GM19351 (cell line): Measurements from ENCODE around the gene FTCD.
"Not testable (repeated sequence)": the region's sequence is repeated elsewhere in the genome, so short reads cannot be mapped to it uniquely, and the experiment has no call there.

Experiments used
- ATAC-seq: cut with Tn5 transposase; IDR thresholded peaks from one replicate; pipeline ENCODE4 v1.9.1; 2021; ENCODE audit warnings: mild to moderate bottlenecking, moderate library complexity; ENCODE audit not compliant: unreplicated experiment

The FTCD gene, protein sequence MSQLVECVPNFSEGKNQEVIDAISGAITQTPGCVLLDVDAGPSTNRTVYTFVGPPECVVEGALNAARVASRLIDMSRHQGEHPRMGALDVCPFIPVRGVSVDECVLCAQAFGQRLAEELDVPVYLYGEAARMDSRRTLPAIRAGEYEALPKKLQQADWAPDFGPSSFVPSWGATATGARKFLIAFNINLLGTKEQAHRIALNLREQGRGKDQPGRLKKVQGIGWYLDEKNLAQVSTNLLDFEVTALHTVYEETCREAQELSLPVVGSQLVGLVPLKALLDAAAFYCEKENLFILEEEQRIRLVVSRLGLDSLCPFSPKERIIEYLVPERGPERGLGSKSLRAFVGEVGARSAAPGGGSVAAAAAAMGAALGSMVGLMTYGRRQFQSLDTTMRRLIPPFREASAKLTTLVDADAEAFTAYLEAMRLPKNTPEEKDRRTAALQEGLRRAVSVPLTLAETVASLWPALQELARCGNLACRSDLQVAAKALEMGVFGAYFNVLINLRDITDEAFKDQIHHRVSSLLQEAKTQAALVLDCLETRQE

GRCh38 chr21:46155514-46156377 is at the start of gene FTCD:
Gene FTCD, minus strand, starts transcription at chr21:46155579. Its CDS starts 56 bp downstream, at chr21:46155523.
- no peak for ATAC-seq

DNA sequence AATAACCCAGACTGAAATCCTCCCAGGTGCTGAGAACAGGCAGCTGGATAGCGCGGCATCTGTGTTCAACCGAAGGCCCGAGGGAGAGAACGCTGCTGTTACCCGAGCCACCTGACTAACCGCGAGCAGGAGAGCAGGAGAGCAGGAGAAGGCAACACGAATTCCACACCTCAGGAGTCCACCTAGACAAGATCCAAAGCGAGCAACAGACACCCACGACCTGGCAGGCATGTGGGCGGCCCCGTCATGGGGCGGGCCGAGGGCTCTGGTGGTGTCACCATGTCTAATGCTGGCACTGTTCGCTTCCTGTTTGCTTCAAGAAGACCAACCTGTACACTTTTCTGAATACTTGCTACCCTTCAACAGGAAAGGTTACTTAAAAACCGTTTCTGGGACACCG is 49.8 kb upstream of the FTCD start:
- no peak for ATAC-seq

GRCh38 chr21:46203203-46203600 is 47.8 kb upstream of the FTCD start:
- no peak for ATAC-seq

- no peak for ATAC-seq
Measured at GRCh38 chr21:46202592-46203202, 47.3 kb upstream of the FTCD start.

DNA sequence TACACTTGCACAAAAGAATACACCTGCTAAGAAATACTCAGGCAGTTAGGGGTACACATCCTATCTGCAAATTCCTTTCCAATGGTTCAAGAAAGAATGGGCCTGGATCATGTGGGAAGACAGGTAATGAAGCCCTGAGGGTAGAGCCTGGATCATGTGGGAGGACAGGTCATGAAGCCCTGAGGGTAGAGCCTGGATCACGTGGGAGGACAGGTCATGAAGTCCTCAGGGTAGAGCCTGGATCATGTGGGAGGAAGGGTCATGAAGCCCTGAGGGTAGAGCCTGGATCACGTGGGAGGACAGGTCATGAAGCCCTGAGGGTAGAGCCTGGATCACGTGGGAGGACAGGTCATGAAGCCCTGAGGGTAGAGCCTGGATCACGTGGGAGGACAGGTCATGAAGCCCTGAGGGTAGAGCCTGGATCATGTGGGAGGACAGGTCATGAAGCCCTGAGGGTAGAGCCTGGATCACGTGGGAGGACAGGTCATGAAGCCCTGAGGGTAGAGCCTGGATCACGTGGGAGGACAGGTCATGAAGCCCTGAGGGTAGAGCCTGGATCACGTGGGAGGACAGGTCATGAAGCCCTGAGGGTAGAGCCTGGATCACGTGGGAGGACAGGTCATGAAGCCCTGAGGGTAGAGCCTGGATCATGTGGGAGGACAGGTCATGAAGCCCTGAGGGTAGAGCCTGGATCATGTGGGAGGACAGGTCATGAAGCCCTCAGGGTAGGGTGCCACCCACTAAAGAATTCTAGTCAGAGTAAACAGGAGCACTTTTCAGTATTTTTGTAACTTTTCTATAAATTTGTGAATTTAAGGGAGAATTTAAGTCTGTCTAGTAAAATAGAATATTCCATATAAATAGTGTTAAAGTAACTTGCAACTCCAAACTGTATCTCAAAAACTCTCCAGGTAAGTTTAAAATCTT is 45.8 kb upstream of the FTCD start:
- ATAC-seq = not testable (repeated sequence)

DNA sequence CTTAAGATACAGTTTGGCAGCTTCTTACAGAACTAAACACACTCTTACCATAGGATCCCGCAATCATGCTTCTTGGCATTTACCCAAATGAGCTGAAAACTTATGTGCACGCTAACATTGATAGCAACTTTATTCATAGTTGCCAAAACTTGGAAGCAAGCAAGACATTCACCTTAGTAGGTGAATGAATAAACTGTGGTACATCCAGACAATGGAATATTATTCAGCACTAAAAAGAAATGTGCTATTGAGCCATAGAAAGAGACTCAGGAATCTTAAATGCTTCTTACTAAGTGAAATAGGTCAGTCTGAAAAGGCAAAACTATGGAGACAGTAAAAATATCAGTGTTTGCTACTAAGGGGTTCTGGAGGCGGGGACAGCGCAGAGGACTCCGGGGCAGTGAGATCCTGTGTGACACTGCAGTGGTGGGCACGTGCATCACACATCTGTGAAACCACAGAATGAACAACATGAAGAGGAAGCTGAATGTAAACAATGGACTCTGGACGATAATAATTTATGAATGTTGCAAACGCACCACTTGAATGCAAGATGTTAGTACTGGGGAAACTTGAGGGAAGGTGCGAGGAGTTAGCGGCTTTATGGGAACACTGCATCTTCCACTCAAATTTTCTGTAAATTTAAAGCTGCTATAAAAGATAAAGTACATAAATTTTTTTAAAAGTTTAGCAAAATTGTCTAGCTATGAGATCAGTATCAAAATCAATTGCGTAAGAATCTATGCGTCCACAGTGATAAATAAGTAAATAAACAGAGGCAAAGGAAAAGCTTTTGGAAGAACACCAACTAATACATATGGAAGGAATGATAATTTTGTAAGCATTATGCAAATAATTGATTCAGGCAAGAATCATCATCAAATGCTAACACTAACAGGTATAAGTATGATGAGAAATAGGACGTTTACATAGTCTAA is 44.3 kb upstream of the FTCD start:
- ATAC-seq = no peak

DNA sequence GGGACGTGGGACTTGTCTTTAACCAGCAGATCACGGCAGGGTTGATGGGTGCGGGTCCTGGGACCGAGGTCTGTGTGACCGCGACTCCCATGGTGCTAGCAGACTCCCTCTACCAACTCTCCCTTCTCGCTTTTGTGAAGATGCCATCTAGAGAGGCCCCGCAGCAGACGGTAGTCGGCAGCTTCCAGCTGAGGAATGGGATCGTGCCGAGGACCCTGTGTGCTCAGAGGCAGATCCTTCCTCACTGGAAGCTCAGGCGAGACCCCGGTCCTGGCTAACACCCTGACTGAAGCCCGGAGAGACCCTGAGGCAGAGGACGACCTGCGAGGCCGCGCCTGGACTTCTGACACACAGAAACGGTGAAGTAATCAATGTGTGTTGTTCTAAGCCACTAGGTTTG is 41.4 kb upstream of the FTCD start:
- ATAC-seq = no peak

DNA sequence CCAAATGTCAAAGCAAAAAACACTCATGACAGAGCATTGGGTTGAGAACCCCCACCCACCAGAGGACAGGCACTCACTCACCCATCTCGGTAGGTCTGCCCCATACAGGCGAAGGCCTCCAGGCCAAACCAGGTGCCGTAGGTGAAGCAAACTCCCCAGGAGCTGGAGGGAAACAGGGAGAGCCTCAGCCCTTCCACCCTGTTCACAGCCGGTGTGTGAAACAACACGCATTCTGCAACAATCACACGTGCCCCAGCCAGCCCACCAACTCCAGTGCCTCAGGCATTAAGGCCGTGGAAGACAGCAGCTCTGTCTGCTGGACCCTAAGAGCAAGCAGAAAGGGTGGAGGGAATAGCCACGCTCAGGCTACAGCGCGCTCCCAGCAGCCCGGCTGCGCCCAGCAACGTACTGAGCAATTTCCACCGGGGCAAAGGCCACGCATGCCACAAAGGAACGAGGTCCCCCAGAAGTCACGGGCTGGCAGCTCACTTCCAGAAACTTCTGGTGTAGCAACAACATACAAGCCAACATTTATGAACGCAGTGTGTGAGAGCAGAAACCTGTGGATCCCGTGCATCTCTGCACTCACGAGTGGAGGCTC is 40.3 kb upstream of the FTCD start:
- no peak for ATAC-seq

DNA sequence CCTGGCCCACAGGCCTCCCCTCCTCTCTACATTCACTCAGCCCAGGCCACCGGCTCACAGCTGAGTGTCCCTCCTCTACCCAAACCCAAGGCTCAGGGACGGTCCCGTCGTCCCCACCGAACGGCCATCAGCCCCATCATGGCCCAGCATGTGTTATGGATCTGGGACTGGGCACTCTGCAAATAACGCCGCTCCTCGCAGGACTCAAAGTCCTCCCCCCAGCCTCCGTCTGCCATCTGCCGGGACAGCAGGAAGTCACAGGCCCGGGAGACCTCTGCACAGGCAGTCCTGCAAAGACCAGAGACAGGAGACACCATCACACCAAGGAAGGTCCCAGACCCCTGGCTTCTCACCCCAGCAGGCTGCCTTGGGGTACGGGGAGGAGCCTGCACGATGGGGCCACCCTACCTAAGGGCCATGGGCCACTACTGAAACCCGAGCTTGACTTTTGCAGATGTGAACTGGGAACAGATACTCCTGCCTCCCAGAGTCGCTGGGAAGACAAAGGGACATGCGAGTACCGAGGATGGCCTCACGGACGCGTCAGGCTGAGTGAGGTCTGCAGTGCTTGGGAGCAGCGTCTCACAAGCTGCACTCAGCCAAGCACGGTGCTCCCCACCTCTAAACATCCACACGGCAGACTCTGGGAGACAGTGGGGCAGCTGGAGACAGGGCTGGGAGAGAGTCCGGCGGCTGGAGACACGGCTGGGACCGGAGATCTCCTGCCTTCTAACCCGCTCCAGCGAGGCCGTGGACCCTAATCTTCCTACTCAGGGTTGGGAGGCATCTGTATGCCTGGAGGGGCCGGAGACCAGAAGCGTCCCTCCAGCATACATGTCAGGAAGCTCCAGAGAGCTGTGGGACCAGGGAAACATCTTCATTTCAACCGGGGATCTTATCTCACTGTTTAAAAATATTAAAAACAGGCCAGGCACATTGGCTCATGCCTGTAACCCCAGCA is 39.3 kb upstream of the FTCD start:
- ATAC-seq = no peak

GRCh38 chr21:46193829-46194373 is 38.5 kb upstream of the FTCD start:
- ATAC-seq = no peak

DNA sequence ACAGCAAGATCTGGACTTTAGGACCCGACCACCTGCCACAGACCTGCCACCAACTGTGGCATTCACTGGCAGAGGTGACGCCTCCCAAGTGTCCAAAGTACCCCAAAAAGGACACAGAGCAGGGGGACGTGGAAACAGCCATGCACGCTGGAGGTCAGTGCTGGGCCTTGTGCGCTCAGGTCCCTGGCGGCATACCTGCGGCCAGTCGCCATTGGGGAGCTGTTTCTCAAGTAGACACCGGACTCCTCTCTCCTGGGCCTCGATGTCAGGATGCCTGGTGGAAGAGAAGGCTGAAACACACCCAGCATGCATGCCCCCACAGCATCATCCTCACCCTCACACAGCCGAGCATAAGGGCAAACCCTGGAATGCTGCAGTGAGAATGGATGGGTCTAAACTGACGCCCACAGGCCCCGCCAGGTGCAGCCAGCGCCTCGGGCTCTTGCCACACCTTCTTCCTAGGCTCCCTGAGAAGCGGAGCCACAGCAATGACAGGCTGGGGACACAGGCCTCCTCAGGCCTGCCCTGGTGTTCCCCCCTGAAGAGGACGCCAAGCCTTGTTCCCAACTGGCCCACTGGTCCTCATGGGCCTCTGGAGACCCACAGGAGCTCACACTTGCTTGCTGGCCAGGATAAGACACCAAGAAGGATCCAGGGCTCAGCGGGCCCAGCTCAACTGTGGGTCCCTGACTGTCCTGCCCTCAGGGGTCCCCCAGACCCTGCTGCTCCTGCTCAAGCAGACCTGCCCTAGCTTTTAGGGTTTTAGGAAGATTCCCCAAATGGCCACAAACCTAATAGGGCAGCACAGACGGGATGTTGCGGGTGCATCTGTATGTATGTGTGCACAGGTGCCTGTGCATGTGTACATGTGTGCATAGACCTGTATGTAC is 36.6 kb upstream of the FTCD start:
- no peak for ATAC-seq

DNA sequence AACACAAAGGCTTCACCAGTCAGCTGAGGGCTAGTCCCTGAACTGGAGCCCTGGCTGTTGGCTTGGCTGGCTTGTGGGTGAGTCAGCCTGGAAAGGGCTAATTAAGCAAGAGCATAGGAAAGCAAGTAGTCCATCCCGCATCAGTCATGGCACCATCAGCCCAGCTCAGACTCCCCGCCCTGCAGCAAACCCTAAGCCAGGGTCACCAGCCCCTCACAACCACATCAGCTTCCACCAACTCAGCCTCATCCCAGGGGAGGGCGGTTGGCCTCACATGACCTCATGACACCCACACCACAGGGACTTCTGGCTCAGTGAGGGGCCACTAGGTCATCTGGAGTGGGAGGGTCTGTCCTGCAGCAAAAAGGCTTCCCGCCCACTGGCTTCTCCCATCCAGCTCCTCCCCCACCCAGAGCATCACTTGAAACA is 35.9 kb upstream of the FTCD start:
- ATAC-seq = no peak

GRCh38 chr21:46190491-46191131 is 35.2 kb upstream of the FTCD start:
- ATAC-seq = no peak

GRCh38 chr21:46189959-46190490 is 34.6 kb upstream of the FTCD start:
- ATAC-seq = no peak

DNA sequence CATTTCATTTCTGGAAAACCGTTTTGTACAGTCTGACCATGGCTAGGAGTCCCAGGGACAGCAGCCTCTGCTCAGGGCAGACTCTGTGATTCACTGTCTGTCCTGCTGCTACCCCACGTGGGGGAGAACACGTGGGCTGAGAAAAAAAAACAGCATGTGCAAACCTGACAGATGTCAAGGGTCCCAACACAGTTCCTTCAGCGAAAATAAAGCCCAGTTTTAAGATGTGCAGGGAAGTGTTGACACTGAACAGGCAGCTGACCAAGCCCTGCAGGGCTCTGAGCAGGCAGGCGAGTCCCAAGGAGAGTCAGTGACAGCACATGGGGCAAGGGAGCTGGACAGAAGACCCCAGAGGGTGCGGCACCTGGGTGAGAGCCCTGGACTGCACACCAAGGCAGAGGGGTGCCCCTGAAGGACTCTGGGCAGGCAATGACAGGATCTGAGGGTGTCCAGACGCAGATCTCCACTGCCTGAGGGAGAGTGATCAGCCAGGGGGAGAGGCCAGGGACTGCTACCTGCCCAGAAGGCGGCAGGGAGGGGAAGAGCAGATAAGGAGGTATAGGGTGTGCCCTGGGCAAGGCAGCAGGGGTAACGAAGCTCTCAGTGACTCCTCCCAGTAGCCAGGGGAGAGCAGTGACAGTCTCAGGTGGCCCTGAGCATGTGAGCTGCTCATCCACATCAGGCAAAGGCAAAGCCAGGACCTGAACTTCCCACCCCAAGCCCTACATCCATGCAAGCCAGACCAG is 34.0 kb upstream of the FTCD start:
- no peak for ATAC-seq
